ENCODE results near the gene MICAL3.

MICAL3 gene

GRCh38 chr22:17910561-17911311, 113.6 kb downstream of the MICAL3 start:
- no peak for DNase-seq

DNA sequence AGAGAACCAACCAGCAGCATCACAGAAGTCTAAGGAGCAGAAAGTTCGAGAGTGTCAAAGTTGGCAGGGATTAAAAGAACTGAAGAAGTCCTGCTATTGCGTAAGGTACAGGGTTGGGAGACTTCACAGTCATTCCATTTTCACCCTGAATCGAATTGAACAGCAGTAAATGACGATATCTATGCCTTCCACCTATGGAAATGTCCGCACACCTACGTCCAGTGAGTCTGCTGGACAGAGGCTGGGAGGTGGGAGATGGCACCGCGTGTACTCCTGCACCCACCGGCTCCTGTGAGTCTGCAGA, 116.7 kb downstream of the MICAL3 start:
- DNase-seq, result no peak

- DNase-seq, result no peak
Measured at GRCh38 chr22:17906978-17907747, 117.2 kb downstream of the MICAL3 start.

DNA sequence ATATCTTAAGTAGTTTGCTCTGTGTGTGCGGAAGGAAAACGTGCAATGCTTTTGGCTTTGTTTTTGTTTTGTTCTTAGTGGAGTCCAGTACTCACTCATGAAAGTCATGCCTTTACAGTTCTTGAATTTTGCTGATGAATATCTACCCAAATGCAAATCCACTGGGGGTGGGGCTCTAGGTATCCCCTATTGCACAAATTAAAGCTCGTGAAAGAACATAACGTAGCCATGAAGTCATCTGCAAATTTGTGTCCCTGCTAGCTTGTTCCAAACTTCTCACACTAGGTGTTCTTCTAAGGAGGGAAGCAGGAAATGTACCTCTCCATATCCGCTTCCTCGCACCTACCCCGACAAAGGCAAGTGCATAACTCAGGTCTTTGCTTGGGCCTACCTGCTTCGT, 118.9 kb downstream of the MICAL3 start:
- no peak for DNase-seq

DNA sequence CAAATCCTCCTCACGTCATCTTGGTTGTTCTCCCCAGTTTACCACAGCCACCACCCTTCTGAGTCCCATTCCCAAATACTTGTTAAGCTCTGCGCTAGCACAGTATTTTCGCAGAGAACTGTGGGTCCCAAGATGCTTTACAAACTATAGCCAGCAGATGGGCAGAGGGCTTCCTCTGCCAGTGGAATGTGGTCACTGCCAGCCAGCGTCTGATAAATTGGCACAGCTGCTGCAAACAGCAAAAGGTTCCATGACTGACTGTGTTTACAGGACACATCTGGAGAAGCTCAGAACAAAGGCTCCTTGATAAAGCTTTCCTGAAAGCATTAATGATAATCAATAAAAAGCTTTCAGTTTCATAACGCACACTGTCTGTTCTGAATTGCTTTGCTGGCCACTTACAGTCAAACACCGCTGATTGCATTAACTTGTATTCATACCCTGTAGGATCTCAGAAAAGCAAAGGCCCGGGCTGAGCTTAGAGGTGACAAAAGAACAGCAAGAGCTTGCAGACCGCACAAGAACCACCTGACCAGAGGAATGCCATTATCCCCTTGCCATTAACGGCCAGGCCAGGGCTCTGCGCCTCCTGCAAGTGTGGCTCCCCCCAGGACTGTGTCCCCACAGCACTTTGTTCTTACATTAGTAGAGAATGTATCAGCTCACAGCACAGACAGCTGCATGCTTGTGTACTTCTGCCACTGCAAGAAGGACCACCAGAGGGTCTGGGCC, 120.6 kb downstream of the MICAL3 start:
- DNase-seq, result no peak

DNA sequence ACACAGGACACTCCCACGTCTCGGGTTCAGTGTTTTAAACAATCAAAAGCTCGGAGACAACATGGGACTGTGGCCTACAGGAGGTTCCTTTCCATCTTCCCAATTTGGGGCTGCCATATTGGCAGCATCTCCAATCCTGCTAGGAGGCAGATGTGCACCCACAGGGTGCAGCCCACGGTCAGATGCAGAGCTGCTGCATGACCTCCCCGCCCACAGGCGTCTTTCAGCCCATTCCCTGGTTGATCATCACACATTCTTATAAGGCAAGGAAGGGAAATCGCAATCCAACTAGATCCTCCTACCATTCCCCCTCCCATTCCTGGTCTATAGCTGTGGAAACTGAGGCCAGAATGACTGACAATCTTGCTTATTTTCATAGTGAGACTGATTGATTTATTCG, 121.4 kb downstream of the MICAL3 start:
- DNase-seq, result no peak

GRCh38 chr22:17898375-17898774, 126.0 kb downstream of the MICAL3 start:
- no peak for DNase-seq

DNA sequence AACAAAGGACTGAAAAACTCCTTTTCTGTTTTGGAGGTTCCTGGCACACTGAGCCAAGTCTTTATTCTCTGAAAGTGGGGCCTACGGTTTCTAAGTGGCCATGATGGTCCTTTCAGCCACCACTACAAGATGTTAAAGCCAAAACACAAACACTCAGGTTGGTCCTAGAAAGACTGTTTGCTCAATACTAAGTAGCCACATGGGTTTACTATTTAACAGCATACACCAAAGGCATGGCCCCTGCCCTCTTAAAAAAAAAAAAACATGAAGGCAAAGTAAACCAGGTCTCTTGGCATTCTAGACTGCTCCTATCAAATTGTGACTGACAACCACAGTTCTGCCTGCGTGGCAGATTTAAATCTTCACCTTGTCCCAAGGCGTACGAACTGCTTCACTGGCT, 126.5 kb downstream of the MICAL3 start:
- no peak for DNase-seq

DNA sequence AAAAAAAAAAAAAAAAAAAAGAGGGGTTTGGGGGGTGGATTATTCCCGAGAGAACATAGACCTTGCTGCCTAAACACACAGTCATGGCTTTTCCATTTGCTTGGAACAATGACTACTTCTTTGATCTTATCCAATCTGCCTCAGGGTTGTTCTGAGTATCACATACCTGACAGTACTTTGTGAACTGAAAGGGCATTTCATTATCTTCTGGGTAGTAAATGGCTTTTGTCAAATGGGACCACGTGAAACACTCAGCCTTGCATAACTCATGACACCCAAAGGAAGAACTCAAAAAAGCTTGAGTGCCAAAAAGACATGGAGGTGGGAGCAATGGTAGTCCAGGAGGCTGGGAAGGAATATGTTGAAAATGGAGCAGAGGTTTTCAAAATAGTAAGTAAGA, 126.9 kb downstream of the MICAL3 start:
- DNase-seq, result no peak

- DNase-seq, result no peak
Measured at GRCh38 chr22:17896586-17896985, 127.8 kb downstream of the MICAL3 start.

DNA sequence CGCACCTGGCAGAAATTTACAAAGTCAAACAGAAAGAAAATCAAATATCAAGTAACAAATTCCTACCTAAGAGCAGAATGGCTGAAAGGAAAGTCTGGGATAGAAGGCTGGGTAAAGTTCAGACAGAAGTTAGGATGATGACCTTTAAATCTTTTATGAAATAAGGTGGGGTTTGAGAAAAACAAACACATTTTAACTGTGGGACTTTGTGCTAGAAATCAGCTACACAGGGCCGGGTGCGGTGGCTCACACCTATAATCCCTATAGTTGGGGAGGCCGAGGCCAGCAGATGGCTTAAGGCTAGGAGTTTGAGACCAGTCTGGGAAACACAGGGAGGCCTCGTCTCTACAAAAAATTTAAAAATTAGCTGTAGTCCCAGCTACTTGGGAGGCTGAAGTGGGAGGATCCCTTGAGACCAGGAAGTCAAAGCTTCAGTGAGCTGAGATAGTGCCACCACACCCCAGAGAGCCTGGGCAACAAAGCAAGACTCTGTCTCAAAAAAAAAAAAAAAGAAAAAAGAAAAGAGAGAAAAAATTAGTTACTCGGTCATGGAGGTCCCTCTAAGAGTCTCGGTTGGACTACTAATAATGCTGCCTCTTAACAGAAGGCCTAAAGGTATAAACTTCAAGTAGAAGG, 130.3 kb downstream of the MICAL3 start:
- no peak for DNase-seq

DNA sequence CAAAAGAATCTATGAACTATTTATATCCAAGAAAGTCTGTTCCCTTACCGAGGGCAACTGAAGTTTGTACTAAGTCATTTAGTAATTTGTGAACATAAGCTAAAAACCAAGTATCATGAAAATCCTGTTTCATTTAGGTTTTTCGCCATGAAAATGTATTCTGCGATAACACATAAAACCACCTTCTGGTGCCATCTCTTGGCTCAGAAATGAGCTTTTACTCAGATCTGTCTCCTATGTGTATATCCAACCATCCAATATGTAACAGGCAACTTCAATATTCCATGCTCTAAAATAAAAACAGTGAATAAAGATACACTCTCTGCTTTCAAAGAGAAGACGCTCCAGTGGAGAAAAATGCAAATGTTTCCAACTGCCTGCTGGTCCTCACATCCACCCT, 132.0 kb downstream of the MICAL3 start:
- no peak for DNase-seq

DNA sequence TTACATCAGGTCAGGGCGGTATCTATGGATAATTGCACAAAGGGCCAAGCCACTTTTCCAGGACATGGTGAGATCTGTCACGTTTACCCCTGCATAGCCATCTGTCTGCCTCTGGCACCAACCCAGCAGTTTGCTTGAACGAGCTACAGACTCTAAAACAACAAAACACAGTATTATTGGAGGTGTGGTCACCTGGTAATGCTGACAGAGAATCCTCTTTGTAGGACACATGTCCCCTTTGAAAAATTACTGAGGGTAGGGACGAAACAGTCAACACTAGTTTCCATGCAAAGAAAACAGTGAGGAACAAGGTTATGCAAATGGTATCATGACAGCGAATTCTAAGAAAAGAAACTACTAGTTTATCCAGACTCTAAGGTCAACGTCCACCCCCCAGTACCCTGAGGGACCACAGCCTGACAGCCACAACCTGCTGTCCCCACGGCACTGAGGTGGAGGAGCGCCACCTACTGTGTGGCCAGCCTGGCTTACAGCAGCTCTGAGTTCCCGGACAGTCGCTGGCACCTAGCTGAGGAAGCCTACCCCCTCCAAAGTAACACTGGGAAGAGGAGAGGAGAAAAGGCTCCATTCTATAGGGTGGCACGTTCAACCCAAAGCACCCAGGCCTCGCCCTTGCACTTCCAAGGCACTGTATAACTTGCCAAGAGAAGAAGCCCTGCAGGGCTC, 132.7 kb downstream of the MICAL3 start:
- no peak for DNase-seq

GRCh38 chr22:17890892-17891291, 133.5 kb downstream of the MICAL3 start:
- DNase-seq, result no peak

DNA sequence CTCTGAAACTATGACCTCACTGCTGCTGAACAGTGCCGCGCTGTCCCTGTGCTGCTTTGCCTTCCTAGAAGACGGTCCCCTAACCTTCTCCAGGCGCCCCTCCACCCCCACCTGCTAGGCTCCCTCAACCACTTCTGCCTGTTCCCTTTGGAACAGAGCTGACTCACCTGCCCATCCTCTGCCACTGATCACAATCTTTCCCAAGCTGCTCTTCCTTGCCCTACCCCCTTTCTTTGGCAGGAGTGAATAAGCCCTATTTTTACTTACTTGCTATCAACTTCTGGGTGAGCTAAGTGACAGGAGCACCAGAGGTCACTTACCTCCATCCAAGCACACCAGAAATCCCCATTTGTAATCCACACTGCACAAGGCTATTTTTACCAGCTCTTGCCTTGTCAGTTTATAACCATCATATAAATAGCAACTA, 134.1 kb downstream of the MICAL3 start:
- DNase-seq, result no peak

GRCh38 chr22:17888855-17889254, 135.5 kb downstream of the MICAL3 start:
- no peak for DNase-seq

DNA sequence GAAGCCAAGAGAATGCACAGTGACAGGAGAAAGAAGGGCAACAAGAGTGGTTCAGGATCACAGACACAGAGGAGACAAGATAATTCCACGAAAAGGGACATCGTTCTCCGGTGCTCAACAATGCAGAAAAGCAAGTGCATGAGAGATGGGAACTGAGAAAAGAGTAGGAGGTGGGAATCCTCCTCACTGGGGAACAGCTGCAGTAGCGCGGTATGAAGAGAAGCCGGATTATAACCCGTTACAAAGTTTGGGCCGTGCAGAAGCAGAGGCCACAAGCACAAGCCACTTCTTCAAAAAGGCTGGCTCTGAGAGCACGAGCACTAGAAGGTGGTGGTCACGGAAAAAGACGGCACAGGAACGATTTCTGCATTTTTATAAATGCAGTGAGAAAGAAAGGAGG, 135.9 kb downstream of the MICAL3 start:
- no peak for DNase-seq

DNA sequence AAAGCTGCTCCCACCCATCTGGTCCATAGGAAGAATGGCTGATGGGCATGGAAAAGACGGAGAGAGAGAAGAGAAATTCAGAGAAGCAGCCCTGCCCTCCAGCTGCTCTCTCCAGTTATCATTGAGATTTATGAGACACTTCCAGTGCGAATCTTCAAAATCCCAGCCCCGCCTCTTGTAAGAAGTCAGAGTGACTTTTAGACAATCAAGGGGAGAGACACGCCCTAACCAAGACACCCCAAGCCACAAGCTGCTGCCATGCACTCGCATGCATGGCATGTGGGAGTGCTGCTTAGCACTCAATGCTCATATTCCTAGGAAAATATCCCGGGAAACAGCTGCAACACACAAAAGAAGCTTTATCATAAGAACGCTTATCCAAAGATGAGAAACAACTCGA, 139.5 kb downstream of the MICAL3 start:
- no peak for DNase-seq

- no peak for DNase-seq
Measured at GRCh38 chr22:17884084-17884483, 140.3 kb downstream of the MICAL3 start.

DNA sequence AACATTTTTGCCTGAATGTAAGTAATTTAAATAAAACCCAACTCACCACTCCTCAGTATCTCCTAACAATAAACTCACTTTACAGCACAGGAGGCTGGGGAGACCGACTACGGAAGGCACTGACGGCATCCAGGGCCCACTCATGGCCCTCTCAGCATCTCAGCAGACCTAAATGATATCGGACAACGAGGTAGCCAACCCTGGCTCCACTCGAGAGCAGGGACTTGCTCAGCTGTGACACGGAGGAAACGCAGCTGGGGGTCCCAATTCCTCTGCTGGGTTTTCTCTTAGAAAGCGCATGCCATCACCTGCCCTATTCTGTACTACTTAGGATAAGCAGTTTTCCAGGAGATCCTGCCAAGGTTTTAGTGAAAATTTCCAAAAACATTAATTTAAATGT, 141.0 kb downstream of the MICAL3 start:
- DNase-seq, result no peak

DNA sequence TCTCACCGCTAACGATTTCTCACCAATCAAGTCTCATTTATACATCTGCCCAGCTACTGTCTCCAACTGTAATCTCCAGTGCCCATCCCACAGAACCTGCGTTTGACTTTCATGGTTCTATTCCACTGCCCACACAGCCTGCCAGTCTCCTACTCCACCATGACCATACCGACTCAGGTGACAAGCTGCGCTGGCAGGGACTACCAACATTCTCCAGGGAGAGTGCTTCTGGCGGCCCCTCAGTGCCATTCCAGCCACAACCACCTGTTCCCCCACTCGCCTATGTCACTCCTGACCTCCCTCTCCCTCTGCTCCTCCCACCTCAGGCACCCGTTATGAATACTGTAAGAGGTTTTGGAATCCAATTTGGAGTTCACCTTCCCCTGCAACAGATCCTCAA, 141.6 kb downstream of the MICAL3 start:
- DNase-seq, result no peak

DNA sequence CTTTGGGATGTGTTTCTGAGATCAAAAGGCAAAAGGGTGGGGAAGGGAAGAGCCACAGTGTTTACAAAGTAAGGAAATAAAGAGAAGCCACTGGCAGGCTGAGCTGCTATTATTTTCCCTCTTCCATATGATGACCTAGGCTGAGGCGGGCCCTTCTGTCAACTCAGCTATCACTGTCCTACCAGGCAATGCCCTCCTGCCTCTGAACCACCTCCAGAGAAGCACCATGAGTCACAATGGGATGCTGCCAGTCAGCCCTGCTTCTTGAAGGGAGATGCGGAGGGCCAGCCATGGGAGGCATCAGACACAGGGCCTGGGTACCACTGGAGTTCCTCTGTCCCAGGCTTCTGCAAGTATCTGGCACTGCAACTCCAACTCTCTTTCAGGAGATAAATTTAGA, 142.2 kb downstream of the MICAL3 start:
- DNase-seq, result no peak

- DNase-seq, result no peak
Measured at GRCh38 chr22:17881366-17881765, 143.0 kb downstream of the MICAL3 start.

All from CD4-positive, alpha-beta T cell treated with Interleukin-4 for 1 hour (primary cell).